Keratinocyte (primary cell): ENCODE measurements around the gene PRAME.

Source experiments
- CTCF ChIP-seq, 3 experiments: IDR thresholded peaks in 1 of 3; conservative IDR thresholded peaks in 1 of 3; optimal IDR thresholded peaks in 1 of 3; 2 replicates in 2 of 3; 3 replicates in 1 of 3; pipeline versions ENCODE3 to v1.5.1; 2011; ENCODE audit warnings: low read length in 3 of 3, mild to moderate bottlenecking in 3 of 3, moderate library complexity in 2 of 3, control low read depth in 1 of 3, inconsistent platforms in 1 of 3; ENCODE audit not compliant: insufficient read depth in 2 of 3; ENCODE audit errors: extremely low read depth in 1 of 3
- EZH2 ChIP-seq: IDR thresholded peaks from one replicate; pipeline ENCODE4 v1.6.1; 2012; ENCODE audit warnings: inconsistent platforms, mild to moderate bottlenecking, low read length, moderate library complexity

- TF ChIP-seq CTCF (optimal IDR thresholded peaks at IDR 0.05 in 1 of 3, IDR thresholded peaks at IDR 0.05 in 1 of 3, conservative IDR thresholded peaks at IDR 0.05 in 1 of 3; ENCODE audit: extremely low read depth in 1 of 3, insufficient read depth in 2 of 3, low read length in 3 of 3) (no peak), EZH2 (no peak)
Observed at GRCh38 chr22:22519591-22519990, 39.5 kb downstream of the PRAME start.
